SIG-M5 treated with dmso at 0.1 percent for 504 hours (cell line): ENCODE measurements around the gene TSPAN18.

ENCODE experiments used
- DNase-seq: peaks from one replicate; lab custom pipeline; 2025; ENCODE audit not compliant: unreplicated experiment; lab: John Stamatoyannopoulos, UW

The TSPAN18 gene

DNA sequence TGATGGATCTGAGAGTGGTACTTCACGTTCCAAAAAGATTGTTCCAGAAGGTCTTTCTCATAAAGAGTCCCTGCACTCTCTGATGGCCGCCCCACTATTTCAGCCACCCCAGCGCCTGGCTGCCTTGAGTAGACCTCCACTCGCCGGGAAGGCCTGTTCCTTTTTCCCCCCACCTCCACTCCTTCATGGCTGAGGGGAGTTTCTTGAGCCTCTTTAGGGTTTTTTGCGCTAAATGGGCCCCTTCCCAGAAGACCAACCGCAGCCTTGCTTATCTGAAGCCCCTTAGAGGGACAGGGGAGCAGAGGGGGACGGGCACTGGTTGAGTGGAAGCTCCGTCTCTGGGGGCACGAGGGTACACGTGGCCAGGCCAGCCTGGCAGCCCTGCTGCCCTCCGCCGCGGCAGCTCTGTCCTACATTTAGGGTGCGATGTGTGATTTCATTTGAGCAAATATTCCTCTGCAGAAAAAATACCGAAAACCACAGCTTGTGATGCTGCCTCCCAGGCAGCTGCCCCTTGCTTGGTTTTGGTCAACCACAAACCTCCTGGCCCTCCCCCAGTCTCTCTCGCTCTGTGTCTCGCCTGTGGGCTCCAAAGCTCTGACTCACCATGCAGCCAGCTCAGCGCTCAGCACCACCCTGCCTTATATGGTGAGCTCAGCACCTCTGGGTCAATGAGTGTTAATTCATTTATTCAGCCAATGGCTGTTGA is 135.2 kb downstream of the TSPAN18 start:
- DNase-seq, result peak; percentile 88

DNA sequence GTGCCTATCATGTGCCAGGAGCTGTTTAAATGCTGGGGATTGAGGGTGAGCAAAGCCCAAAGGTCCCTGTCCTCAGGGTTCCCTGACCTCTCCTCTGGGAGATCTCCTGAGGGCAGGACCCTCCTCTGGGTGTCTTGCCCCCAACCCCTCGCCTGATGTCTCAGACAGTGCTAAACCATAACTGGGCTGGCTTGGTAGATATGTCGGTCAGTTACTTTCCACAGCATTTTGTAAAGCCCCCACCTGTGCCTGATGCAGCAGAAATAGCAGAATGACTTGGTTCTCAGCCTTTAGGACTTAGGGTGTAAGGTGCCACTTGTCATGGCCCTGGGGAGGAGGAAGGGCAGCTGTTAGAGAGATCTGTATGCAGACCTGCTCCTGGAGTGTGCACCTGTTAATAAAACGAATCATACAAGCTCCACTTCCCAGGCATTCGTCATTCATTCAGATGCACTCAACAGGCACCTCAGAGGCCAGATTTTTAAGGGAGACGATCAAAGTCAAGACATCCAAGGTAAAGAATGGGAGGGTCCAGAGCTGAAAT is 135.9 kb downstream of the TSPAN18 start:
- no peak for DNase-seq

GRCh38 chr11:44863231-44863630 is 136.5 kb downstream of the TSPAN18 start:
- DNase-seq, result no peak

- no peak for DNase-seq
Observed at GRCh38 chr11:44865866-44866272, 139.1 kb downstream of the TSPAN18 start.

GRCh38 chr11:44866286-44866685 is 139.5 kb downstream of the TSPAN18 start:
- DNase-seq, result no peak

DNA sequence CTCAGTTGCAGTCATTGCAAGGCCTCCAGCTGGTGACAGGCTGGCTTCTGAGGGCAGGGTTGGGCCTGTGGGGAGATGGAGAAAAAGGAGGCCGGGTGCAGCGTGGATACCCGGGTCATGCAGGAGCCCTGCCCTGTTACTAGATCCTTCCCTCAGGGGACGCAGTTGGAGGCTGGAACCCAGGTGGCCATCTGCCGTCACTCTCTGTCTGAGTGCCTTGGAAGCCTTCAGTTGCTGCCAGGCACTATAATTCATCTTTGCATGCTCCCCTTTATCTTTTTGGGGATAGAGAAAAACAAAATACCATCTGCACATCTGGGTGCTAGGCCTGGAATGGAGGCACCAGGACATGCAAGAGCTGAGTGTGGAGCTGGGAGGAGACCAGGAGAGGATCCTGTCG is 141.3 kb downstream of the TSPAN18 start:
- DNase-seq, result no peak

DNA sequence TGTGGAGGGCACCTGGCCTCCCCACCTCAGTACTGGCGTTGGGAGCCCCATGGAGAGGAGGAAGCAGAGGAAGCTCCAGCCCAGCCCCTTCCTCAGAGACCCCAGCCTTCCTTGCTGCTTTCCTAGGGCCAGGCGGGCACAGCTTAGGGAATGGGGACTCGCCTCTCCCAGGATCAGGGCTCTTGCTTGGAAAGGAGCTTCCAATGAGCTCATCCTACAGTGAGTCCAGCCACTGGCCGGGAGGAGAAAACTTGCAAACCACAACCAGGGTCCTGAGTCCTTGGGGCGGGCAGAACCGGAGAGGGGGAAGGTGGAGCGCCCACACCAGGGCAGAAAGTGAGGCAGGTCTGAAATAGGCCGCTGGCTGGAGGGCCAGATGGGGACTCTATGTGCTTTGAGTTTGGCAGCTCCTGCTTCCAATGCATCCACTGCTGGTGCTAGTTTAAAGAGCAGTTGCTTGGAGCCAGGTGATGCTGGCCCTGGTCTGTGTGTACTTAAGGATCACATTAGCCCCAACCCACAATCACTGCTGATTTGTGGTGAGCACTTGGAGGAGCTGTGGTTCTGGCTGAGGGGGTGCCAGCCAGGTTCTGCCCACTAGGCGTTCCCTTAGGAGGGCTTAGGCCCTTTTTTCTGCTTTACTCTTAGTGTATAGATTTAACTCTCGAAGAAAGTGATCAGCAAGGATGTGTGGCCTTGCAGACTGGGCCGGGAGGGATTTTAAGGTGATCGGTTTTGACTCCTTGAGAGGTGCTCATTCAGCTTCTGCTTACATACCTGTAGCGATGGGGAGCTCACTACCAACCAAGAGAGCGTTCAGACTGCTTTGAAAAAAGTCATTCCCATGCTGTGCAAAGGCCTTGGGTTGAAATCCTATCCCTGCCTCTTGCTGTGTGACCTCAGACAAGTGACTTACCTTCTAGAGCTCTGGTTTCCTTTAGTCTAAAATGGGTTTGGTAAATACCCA is 142.0 kb downstream of the TSPAN18 start:
- DNase-seq, result no peak

DNA sequence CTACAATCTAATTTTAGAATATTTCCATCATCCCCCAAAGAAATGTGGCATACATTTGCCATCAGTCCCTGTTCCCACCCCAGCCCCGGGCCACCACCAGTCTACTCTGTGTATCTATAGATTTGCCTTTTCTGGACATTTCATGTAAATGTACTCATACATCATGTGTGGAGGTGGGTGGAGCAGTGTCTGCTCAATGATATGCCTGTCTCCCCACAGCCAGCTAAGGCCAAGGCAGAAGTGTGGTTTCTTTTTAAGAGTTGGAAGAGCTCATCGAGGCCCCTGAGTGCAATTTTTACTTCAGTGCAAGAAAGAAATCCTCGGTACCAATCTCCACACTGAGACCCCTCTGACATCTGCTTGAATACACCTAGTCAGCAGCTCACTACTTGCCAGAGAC is 143.4 kb downstream of the TSPAN18 start:
- DNase-seq, result no peak

DNA sequence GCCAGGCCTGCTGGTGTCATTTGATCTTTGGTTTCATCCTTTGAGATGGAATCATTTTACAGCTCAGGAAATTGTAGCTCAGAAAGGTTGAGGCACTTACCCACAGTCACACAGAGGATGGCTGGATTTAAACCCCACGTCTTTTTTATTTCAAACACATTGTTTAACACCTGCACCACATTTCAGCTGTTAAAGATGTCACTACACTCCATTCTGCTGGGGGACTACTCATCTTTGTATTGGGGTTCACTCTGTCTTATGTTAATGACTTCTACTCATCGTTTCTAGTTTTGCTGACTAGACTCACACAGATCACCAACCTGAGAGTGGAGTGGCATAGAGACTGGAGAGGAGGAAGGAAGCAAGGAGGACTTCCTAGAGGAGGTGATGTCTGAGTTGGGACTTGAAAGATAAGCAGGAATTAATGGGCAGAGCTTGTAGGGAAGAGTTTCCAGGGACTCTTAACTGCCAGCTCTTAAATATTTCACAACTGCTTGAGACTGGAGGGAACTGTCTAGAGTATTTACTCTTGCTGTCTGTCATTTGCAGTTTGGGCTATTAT is 143.9 kb downstream of the TSPAN18 start:
- no peak for DNase-seq

- DNase-seq, result peak; percentile 56
Observed at GRCh38 chr11:44871682-44872081, 144.9 kb downstream of the TSPAN18 start.

GRCh38 chr11:44872556-44872955 is 145.8 kb downstream of the TSPAN18 start:
- DNase-seq, result no peak

- DNase-seq, result no peak
Observed at GRCh38 chr11:44873537-44873936, 146.8 kb downstream of the TSPAN18 start.

- no peak for DNase-seq
Observed at GRCh38 chr11:44874284-44874683, 147.5 kb downstream of the TSPAN18 start.

DNA sequence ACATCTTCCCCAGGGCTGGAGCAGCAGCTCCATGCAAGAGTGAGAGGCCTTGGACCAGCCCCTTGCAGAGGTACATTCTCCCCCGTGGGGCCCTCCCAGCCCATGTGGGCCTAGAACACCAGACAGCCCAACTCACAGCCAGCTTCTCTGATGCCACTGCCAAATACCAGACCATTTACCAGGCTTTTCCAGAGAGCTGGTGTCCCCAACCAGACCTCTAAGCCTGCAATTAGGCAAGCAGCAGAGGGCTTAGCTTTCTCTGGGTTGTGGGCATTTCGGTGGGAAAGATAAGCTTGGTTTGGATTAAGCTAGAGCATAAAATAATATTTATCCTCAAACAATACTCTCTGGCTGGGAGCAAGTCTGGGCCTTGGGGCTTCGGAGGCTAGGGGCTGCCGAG is 148.3 kb downstream of the TSPAN18 start:
- DNase-seq, result no peak

DNA sequence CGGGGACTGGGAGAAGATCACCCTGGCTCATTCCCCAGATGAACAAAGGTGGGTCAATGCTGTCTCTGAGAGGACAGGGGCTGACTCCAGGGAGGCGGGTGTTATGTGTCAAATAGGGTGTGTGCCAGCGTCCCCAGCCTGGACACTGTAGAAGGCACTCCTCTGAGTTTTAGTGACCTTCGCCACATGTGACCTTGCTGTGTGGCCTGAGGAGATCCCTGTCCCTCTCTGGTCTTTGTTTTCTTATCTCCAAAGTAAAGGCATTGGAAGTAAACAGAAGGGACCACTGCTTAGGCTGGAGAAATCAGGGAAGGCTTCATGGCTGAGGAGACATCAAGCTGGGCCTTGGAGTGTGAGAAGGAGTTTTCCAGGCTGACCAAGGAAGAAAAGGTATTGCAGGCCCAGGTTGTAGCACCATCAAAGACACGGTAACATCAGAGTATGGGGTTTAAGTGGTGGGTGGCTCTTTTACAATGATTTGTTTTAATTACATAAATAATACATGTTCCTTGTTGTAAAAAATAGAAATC is 149.5 kb downstream of the TSPAN18 start:
- DNase-seq, result no peak

DNA sequence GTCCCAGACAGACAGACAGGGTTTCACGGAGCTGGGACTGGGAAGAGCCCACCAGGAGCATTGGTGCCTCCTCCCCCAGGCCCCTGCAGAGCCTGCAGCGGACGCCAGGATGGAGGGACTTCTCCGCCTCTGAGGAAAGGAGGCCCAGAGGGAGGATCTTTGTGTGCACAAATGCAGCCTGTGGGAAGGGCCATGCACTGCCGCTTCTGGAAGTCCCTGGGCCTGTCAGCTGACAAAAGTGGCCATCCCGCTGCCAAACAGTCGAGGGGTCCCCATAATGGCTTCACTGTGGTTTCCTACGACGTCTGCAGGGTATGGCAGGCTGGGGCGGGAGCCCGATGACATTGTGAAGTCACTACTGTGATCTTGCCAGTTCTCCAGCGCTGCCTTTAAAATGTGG is 150.1 kb downstream of the TSPAN18 start:
- DNase-seq, result no peak

- no peak for DNase-seq
Observed at GRCh38 chr11:44877571-44878497, 151.1 kb downstream of the TSPAN18 start.

GRCh38 chr11:44878711-44879110 is 151.9 kb downstream of the TSPAN18 start:
- no peak for DNase-seq

DNA sequence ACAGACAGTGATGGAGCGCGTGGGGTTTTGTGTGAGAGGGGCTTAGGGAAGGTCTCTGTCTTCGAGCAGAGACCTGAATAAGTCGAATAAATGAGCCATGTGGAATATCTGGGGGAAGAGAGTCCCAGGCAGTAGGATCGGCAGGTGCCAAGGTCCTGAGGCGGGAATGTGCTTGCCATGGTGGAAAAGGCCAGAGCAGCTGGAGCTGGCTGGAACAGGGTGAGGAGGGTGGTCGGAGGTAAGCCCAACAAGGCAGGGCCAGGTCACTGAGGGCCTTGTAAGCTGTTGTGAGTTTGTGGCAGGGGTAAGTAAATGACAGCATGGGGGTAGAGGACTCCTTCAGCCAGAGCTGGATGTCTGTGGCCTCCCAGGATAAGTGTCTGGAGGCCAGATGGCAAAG is 152.7 kb downstream of the TSPAN18 start:
- no peak for DNase-seq

DNA sequence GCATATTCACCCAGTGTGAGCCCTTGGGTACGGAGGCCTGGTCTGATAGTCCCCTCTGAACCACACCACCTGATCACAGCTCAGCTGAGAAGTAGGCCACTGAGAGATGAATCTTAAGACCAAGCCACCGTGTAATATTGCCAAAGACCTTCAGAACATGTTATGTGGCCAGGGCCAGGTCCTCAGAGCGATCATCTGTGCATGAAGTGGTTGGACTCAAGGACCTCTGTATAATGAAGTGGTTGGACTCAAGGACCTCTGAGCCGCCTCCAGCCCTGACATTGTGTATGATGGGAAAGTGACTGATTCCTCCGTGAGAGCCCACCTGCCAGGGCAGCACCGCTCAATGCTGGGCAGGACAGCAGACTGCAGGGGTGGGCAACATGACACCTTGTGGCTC is 153.7 kb downstream of the TSPAN18 start:
- no peak for DNase-seq
